T-helper 1 cell treated with Interleukin-12 subunit alpha and Interleukin-12 subunit beta and Interleukin-4 antibody, amounts not matched to agents 30 μg/mL and 1 μg/mL, for 36 hours (primary cell): ENCODE measurements around the gene STBD1.
"Not testable (repeated sequence)": the region's sequence is repeated elsewhere in the genome, so short reads cannot be mapped to it uniquely, and the experiment has no call there.

Experiments used
- H3K27ac Mint-ChIP-seq: one replicate; pipeline ENCODE4 v1.8.0; 2021; ENCODE audit warnings: mild to moderate bottlenecking, mixed read lengths
- H3K27me3 Mint-ChIP-seq: one replicate; pipeline ENCODE4 v1.8.0; 2021; ENCODE audit warnings: low read depth, mixed read lengths
- H3K36me3 Mint-ChIP-seq: one replicate; pipeline ENCODE4 v1.8.0; 2021; ENCODE audit warnings: low read depth, mixed read lengths
- H3K4me1 Mint-ChIP-seq: one replicate; pipeline ENCODE4 v1.8.0; 2021; ENCODE audit warnings: low read depth, mixed read lengths
- H3K4me3 Mint-ChIP-seq: one replicate; pipeline ENCODE4 v1.8.0; 2021; ENCODE audit warnings: mild to moderate bottlenecking, moderate library complexity, mixed read lengths
- H3K9me3 Mint-ChIP-seq: one replicate; pipeline ENCODE4 v1.8.0; 2021; ENCODE audit warnings: mixed read lengths

STBD1 gene

DNA sequence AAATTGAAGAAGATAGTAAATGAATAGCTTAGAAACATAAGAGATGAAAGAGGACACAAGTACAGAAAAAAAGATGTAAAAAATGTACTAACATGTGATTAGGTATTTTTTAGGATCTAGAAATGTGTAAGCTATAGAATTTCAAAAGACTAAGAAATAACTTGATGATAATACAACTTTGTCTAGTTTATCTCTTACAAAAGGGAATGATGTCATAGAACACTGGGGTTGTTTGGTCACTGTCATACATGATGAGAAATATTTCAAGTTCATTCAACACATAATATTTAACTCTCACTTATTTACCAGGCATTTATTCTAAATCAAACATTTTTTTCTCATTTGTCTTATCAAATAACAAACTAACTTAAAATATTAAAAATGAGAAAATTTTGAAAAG is 18.5 kb downstream of the STBD1 start:
- peaks cover 24% of the 10 kb centered on the region for H3K9me3 Mint-ChIP-seq
- H3K27ac Mint-ChIP-seq: no peak overlapping the region
- H3K4me3 Mint-ChIP-seq: no peak overlapping the region
- H3K27me3 Mint-ChIP-seq: peaks cover 12% of the 10 kb centered on the region
- peaks cover 1% of the 10 kb centered on the region for H3K36me3 Mint-ChIP-seq
- H3K4me1 Mint-ChIP-seq: no peaks in the 10 kb centered on the region

DNA sequence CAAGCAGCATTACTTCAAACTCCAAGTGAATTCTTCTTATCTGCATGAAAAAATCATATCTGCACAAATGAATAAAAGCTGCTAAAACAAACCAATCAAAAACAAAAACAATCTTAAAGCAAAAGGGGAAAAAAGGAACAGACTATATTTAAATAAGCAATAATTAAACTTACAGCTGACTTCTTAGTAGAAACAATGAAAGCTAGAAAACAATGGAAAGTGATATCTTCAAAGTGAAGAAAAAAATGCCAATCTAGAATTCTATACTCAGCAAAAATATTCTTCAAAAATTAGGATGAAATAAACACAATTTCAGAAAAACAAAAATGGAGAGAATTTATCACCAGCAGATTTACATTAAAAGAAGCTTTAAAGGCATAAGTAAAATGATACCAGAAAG is 20.0 kb downstream of the STBD1 start:
- Mint-ChIP-seq H3K36me3 (peaks cover 1% of the 10 kb centered on the region), H3K9me3 (peaks cover 21% of the 10 kb centered on the region), H3K27ac (no peak overlapping the region), H3K27me3 (peaks cover 11% of the 10 kb centered on the region), H3K4me1 (no peaks in the 10 kb centered on the region), H3K4me3 (no peak overlapping the region)

DNA sequence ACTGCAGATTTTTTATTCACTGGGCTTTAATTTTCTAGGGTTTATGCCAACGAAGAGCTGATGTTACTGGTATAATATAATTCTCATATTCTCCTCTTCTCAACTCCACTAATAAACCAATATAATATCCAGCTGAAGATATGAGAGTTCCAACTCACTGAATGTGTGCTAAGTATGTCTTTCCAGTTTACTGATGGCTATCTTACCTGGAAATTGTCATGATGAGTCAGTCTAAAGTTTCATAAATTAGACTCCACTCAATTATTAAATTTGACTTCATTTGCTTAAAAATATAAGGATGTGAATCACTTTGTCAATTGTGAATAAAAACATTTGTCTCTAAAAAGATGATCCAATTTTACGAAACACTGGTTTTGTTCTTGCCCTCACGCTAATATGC is 28.4 kb downstream of the STBD1 start:
- H3K4me1 Mint-ChIP-seq: no peaks in the 10 kb centered on the region
- no peak overlapping the region for H3K27ac Mint-ChIP-seq
- H3K9me3 Mint-ChIP-seq: no peaks in the 10 kb centered on the region
- H3K27me3 Mint-ChIP-seq: peaks cover 39% of the 10 kb centered on the region
- no peaks in the 10 kb centered on the region for H3K36me3 Mint-ChIP-seq
- no peak overlapping the region for H3K4me3 Mint-ChIP-seq

DNA sequence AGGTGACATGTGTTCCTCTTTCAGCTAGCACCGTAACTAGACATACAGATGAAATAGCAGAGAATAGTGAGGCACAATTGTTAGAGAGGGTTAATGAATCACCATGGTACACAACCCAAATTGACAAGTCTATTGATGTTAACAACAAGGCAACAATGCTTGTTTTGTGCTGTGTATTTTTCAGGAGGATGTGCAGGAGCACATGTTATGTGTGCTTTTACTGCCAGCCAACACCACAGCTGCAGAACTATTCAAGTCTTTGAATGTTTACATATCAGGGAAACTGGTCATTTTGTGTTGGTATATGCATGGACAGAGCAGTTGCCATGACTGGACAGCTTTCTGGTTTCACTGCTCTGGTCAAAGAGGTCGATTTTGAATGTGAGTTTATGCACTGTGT is 32.8 kb downstream of the STBD1 start:
- Mint-ChIP-seq H3K27me3 (peaks cover 28% of the 10 kb centered on the region), H3K4me3 (no peak overlapping the region), H3K36me3 (no peaks in the 10 kb centered on the region), H3K9me3 (no peaks in the 10 kb centered on the region), H3K4me1 (no peaks in the 10 kb centered on the region), H3K27ac (no peak overlapping the region)

DNA sequence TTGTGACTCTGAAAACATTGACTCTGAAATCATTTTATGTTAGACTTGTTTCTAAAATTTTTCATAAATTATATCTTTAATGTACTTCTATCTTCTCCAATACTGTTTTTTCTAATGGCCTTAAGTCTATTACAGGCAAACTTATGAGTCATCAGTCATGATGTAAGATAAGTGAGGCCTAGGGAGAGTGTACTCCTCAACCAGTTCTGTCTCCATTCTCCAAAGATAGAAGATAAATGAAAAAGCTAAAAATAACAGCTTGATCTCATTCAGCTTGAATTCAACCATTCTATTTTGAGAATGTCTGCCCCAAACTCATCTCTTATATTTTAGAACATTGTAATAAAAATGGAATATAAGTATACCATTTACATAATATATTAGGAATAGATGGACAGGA is 34.5 kb downstream of the STBD1 start:
- Mint-ChIP-seq H3K27me3 (peaks cover 33% of the 10 kb centered on the region), H3K36me3 (no peaks in the 10 kb centered on the region), H3K9me3 (peaks cover 5% of the 10 kb centered on the region), H3K4me3 (no peak overlapping the region), H3K27ac (no peak overlapping the region), H3K4me1 (no peaks in the 10 kb centered on the region)

DNA sequence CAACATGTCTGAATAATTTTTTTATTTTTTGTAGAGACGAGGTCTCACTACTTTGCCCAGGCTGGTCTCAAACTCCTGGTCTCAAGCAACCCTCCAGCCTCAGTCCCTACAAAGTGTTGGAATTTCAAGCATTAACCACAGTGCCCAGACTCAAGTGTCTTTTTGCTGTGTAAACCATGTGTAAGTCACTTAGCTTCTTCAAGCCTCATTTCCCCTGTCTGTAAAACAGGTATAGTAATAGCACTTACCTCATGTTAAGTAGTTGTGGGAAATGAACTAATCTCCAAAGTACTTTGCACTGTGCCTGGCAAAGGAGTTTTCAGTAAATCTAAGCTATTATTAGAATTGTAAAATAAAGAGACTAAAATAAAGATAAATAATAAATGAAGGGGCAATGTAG is 35.7 kb downstream of the STBD1 start:
- no peaks in the 10 kb centered on the region for H3K4me1 Mint-ChIP-seq
- H3K9me3 Mint-ChIP-seq: peaks cover 5% of the 10 kb centered on the region
- no peaks in the 10 kb centered on the region for H3K36me3 Mint-ChIP-seq
- H3K27ac Mint-ChIP-seq: no peak overlapping the region
- H3K27me3 Mint-ChIP-seq: peaks cover 27% of the 10 kb centered on the region
- H3K4me3 Mint-ChIP-seq: no peak overlapping the region

DNA sequence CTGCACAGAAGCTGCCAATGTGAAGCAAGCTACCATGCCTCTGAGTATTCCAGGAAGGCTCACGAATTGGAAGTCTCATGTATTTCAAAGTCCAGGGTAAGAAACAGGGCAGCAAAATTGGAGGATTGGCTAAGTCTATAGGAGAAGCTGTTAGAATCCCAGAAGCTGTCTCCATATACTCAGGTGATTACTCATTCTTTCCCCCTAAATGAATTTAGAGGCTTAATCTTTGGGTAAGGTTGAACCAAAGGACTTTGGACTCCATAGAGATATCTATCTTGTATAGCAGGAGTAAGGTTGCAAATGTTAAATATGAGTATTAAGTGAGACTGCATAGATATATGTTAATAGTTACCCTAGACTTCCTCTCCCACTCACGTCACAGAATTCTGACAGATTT is 36.3 kb downstream of the STBD1 start:
- H3K27ac Mint-ChIP-seq: no peak overlapping the region
- no peaks in the 10 kb centered on the region for H3K4me1 Mint-ChIP-seq
- peaks cover 22% of the 10 kb centered on the region for H3K27me3 Mint-ChIP-seq
- H3K9me3 Mint-ChIP-seq: peaks cover 5% of the 10 kb centered on the region
- H3K4me3 Mint-ChIP-seq: no peak overlapping the region
- no peaks in the 10 kb centered on the region for H3K36me3 Mint-ChIP-seq

DNA sequence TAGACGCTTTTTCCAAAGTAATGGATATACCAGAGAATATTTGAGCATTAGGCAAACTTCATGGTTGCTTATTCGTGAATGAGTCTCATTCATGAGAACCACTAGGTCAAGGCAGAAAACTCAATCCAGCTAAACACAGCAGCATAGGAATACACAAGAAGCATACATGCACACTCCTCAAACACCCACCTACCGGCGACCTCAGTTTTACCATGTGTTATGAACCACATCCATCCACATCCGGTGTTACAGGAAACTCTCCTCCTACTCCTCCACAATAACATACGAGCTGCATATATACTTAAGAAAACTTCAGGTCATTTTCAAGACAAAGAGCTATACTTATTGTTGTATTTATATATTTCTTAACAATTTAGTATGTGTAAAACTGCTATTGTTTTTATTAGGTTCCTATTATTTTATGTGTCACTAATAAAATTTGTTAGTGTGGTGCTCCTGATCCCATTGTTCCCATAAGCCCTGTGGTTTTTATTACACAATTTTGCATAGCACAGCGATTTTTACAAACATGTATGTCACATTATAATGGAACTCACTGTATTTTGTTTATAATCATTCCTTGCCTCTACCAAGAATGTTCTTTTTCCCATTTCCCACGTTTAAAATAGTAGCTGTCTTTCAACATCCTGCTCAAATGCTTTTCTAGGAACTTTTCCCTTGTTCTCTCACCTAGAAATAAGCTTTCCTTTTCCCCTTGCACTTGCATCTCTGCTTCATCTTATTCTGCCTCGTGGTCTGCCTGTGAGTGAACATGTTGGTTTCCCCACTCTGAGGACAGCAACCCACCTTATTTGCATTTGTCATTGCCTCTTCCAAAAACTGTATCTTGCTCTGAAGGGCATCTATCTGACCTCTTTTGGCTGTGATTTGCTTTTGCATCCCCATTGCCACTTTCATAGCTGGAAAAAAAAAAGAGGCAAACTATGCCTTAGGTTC is 48.3 kb downstream of the STBD1 start:
- Mint-ChIP-seq H3K36me3 (peaks cover 1% of the 10 kb centered on the region), H3K9me3 (peaks cover 21% of the 10 kb centered on the region), H3K27me3 (peaks cover under 1% of the 10 kb centered on the region), H3K4me1 (peaks cover 9% of the 10 kb centered on the region), H3K4me3 (peak overlapping the region; percentile 34), H3K27ac (peak overlapping the region; percentile 27)

DNA sequence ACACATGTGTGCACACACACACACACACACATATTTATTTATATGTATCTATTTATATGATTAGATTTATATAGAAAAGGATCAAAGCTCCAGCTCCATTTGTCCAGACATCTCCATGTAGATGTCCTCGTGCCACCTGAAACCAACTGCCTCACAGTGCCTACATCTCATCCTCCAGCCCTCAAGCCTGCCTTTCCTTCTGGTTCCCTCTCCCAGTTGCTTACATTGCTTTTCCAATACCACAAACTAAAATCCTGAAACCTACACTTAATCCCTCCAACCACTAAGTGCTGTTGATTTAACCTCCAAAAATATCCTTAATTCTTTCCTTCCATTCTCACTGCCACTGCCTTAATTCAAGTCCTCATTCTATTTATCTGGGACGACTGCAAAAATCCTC is 51.4 kb downstream of the STBD1 start:
- Mint-ChIP-seq H3K4me3 (no peak overlapping the region), H3K4me1 (peaks cover 9% of the 10 kb centered on the region), H3K36me3 (peaks cover 1% of the 10 kb centered on the region), H3K27ac (no peak overlapping the region), H3K27me3 (no peaks in the 10 kb centered on the region), H3K9me3 (peaks cover 31% of the 10 kb centered on the region)

DNA sequence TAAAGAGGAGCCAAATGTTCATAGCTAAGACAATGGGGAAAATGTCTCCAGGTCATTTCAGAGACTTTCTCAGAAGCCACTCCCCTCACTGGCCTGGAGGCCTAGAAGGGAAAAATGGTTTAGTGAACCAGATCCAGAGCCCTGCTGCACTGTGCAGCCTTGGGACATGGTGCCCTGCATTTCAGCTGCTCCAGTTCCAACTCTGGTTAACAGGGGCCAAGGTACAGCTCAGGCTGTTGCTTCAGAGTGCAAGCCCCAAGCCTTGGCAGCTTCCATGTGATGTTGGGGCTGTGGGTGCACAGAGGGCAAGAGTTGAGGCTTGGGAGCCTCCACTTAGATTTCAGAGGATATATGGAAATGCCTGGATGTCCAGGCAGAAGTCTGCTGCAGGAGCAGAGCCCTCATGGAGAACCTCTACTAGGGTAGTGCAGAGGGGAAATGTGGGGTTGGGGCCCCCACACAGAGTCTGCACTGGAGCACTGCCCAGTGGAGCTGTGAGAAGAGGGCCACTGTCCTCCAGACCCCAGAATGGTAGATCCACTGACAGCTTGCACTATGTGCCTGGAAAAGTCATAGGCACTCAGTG is 53.4 kb downstream of the STBD1 start:
- H3K27ac Mint-ChIP-seq, H3K36me3 Mint-ChIP-seq, H3K4me3 Mint-ChIP-seq, H3K27me3 Mint-ChIP-seq, H3K4me1 Mint-ChIP-seq: not testable (repeated sequence)
- peaks cover 31% of the 10 kb centered on the region for H3K9me3 Mint-ChIP-seq
